Small intestine (tissue), 7 donors: ENCODE measurements around the gene DNMT3A. TPM values are rescaled to one million over a fixed set of nuclear protein-coding genes. Genes with fewer than 3 reads are reported as not detected.

Source experiments
- DNase-seq, 2 donors: peaks; one replicate each; pipeline versions ENCODE4 v3.0.0 to v3.0.0-alpha.2; 2013
- FAIRE-seq: peaks from 2 replicates; lab custom pipeline; 2012; peaks lifted over from hg19 to GRCh38; lab: Jason Lieb, UNC
- H3K27ac ChIP-seq, 3 donors: one replicate each; pipeline ENCODE4 v1.5.1; 2013; ENCODE audit warnings: low read length in 2 of 3, mild to moderate bottlenecking in 2 of 3, control low read depth in 1 of 3, inconsistent platforms in 1 of 3, low read depth in 1 of 3, moderate library complexity in 1 of 3
- H3K27me3 ChIP-seq, 3 donors: one replicate each; pipeline ENCODE4 v1.6.1; 2013; ENCODE audit warnings: low read length in 3 of 3, inconsistent platforms in 1 of 3; ENCODE audit not compliant: control insufficient read depth in 3 of 3, insufficient read depth in 3 of 3
- H3K36me3 ChIP-seq, 3 donors: one replicate each; pipeline ENCODE4 v1.6.1; 2013; ENCODE audit warnings: low read length in 3 of 3, inconsistent platforms in 1 of 3, low read depth in 1 of 3, mild to moderate bottlenecking in 1 of 3, moderate library complexity in 1 of 3; ENCODE audit not compliant: control insufficient read depth in 3 of 3, insufficient read depth in 2 of 3
- H3K4me1 ChIP-seq, 3 donors: one replicate each; pipeline ENCODE4 v1.6.1; 2013; ENCODE audit warnings: low read length in 2 of 3, inconsistent platforms in 1 of 3, low read depth in 1 of 3, mild to moderate bottlenecking in 1 of 3, moderate library complexity in 1 of 3; ENCODE audit not compliant: control insufficient read depth in 3 of 3, insufficient read depth in 2 of 3
- H3K4me3 ChIP-seq, 3 donors: one replicate each; pipeline ENCODE4 v1.5.1; 2013; ENCODE audit warnings: low read length in 3 of 3, control low read depth in 1 of 3, inconsistent platforms in 1 of 3, low read depth in 1 of 3, mild to moderate bottlenecking in 1 of 3, moderate library complexity in 1 of 3
- H3K9me3 ChIP-seq, 2 donors: one replicate each; pipeline ENCODE4 v1.6.1; 2013; ENCODE audit warnings: low read depth in 1 of 2, low read length in 1 of 2; ENCODE audit not compliant: control insufficient read depth in 2 of 2, insufficient read depth in 1 of 2
- WGBS, 3 donors: extraction: QIAGEN DNeasy Blood & Tissue Kit; methylation state at CpG; one replicate each; pipeline ENCODE4 v1.1.7; 2013; 5-methylcytosine and 5-hydroxymethylcytosine counted together
- polyA plus RNA-seq, 4 donors: library from polyadenylated mRNA; stranded (reverse) in 3 of 4; unstranded in 1 of 4; fragments of 200-250 nt in 3 of 4; fragments of 120-200 nt in 1 of 4; gene quantifications; one replicate each; pipeline versions ENCODE4 v1.2.1 to v1.2.3, GENCODE V29; 2013
- donor health status: healthy with polysubstance abuse.
- donor health status: control.
- donor health status: control.
- donor health status: Bipolar disorder and iron deficiency.
- donor health status: healthy.

The DNMT3A gene
- polyA plus RNA-seq, 4 donors, result 3.4 to 51.2 (median 9.7) TPM

DNA sequence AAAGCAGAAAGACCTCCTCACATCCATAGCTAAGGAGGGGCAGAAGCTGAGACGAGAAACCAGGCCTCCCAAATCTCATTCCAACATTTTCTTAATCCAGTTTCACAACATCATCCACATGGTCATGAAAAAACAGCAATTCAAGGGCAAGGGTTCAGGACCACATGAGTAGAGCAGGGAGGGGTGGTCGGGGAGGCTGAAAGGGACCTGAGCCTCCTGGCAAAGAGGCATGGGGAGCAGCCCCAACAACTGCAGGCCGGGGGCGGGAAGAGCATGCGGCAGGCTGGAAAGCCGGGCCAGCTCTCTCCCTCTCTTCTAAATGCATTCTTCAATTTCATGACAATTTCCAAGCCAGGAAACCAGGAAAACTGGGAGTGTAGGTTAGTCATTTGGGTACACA, 76.7 kb downstream of the DNMT3A start:
- peaks cover 0 to 64% (median 0%) of the 10 kb centered on the region in 3 donors for H3K36me3 ChIP-seq
- H3K4me3 ChIP-seq, result no peak overlapping the region
- H3K27me3 ChIP-seq, result no peaks in the 10 kb centered on the region
- WGBS, 3 donors, result 94 to 96% (median 96%) methylated on average over 6 of the region's 6 CpGs
- H3K4me1 ChIP-seq, result no peaks in the 10 kb centered on the region
- DNase-seq, result no peak
- H3K9me3 ChIP-seq, result no peaks in the 10 kb centered on the region
- H3K27ac ChIP-seq, result no peak overlapping the region
- FAIRE-seq, result no peak

DNA sequence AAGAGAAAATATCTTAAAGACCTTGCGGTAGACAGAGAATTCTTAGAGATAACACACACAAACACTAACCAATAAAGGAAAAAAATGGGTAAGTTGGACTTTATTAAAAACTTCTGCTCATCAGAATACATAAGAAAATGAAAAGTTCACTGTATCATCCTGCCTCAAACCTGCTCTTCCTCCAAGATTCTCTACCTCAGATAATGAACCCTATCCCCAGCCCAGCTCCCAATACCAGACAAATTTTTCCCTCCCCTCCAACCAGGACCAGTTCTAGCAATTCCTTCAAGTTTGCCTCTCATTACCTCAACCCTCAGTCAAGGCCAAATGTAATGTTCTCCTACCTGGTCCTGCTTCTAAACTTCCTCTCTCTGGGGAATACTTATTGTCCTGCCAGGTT, 79.4 kb downstream of the DNMT3A start:
- 63 to 92% (median 83%) methylated on average over 1 of the region's 1 CpG for WGBS, 3 donors
- H3K4me1 ChIP-seq, result peaks cover 0 to 2% (median 0%) of the 10 kb centered on the region in 3 donors
- no peak for FAIRE-seq
- H3K27me3 ChIP-seq, result no peaks in the 10 kb centered on the region
- H3K36me3 ChIP-seq, result peaks cover 0 to 62% (median 0%) of the 10 kb centered on the region in 3 donors
- H3K27ac ChIP-seq, result no peak overlapping the region
- H3K4me3 ChIP-seq, result no peak overlapping the region
- H3K9me3 ChIP-seq, result no peaks in the 10 kb centered on the region
- no peak for DNase-seq

DNA sequence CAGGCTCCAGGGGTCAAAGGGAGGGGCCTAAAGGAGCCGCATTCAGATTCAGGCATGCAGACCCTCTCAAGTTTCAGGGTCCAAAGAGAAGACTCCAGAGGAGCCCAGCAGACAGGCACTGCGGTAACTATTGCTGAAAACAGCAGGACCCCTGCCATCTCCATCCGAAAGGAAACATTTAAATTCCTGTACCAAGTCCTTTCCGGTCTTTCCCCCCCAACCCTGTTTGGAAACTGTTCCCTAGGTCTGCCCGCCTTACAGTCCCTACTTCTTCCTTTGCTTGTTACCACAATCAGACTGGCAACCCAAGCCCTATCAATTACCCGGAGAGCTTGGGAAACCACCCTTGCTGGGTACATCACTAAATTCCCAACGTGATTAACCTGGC, 82.0 kb downstream of the DNMT3A start:
- WGBS, 3 donors, result 87 to 91% (median 90%) methylated on average over 7 of the region's 7 CpGs
- Histone ChIP-seq H3K27me3 (no peaks in the 10 kb centered on the region), H3K9me3 (no peaks in the 10 kb centered on the region), H3K27ac (no peak overlapping the region), H3K36me3 (peaks cover 0 to 64% (median 0%) of the 10 kb centered on the region in 3 donors), H3K4me1 (peaks cover 0 to 5% (median 0%) of the 10 kb centered on the region in 3 donors), H3K4me3 (no peak overlapping the region)
- DNase-seq (no peak), FAIRE-seq (no peak)

DNA sequence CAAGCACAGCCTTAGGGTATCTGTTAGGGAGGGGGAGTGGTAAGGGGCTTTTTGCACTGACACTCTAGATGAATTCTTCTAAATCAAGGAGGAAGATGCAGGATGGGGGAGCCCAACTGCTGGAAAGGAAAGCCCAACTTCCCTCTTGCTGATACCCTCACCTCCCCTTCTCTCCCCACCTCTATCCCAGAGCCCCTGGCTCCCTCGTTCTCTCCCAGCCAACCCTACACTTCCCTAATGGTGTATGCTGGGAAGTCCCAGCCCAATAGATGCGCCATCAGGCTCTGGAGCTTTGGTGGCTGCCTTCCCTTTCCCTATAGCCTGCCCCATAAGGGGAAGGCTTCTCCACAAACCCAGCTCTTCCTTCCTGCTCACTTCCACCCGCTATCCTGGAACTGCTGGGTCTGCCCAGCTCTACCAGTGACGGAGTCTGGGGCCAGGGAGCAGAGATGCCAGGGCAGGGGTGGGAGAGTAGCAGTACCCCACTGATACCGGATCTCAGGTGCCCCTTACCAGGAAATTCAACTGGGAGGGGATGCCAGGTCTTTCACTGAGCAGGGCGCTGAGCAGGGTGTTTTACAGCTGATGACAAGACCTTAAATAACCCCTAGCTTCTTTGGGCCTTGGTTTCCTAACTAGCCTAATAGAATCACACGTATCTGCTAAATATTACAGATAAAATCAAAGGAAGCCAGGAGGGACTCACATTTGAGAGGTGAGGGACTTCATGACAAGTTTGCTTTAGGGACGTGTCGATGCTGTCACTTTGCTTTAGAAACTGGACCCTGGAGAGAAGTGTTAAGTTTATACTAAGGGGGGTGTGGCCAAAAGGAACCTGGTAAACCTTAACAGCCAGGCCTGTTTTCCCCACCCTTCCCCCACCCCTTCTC, 82.6 kb downstream of the DNMT3A start:
- Histone ChIP-seq H3K27me3 (no peaks in the 10 kb centered on the region), H3K4me1 (peaks cover 0 to 5% (median 0%) of the 10 kb centered on the region in 3 donors), H3K4me3 (no peak overlapping the region), H3K36me3 (peaks cover 0 to 70% (median 0%) of the 10 kb centered on the region in 3 donors), H3K9me3 (no peaks in the 10 kb centered on the region), H3K27ac (no peak overlapping the region)
- FAIRE-seq (no peak), DNase-seq (no peak)
- WGBS, 3 donors, result 88 to 96% (median 93%) methylated on average over 9 of the region's 9 CpGs

DNA sequence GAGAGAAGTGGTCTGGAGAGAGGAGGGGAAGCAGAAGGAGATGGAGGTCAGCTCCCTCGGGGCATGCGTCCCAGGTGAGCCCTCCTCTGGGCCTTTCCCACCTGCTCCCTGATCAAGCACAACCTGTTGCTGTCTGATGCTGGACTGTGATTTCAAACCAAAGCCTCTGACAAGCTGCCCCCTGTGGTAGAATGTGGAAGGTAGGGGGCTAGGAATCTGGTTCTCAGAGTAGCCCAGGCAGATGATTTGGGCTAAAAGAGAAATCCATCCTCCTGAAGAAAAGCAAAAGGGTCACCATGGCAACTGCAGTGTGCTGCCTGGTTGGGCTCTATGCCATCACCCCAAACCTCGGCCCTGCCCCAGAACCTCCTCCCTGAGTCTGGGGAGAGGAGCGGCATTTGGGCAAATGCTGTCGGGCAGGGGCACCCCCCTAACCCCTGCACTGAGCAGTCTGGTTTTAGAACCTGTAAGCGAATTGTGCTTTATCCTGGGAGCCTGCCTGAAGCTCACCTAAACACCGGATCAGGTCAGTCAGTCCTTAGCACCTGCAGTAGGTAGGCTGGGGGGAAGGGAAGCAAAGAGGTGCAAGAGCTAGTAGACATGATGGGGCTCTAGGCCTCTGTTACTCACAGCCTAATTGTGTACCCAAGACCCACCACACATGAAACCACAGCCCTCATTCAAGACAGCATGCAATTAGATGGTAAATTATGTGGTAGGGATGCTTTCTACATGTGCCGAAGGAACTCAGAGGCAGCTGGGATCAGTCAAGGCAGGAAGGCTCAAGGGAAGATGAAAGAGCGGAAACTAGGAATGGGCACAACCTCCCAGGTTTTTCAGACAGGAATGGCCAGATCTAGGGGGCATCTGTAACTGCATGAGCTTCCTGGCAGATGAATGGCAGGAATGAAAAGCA, 83.5 kb downstream of the DNMT3A start:
- FAIRE-seq, result no peak
- Histone ChIP-seq H3K4me1 (peaks cover 0 to 9% (median 0%) of the 10 kb centered on the region in 3 donors), H3K27me3 (no peaks in the 10 kb centered on the region), H3K9me3 (no peaks in the 10 kb centered on the region), H3K36me3 (peaks cover 0 to 70% (median 0%) of the 10 kb centered on the region in 3 donors), H3K27ac (peak overlapping the region in 1 of 3 donors; percentile 55), H3K4me3 (no peak overlapping the region)
- 83 to 93% (median 87%) methylated on average over 8 to 9 of the region's 9 CpGs for WGBS, 3 donors
- no peak for DNase-seq

DNA sequence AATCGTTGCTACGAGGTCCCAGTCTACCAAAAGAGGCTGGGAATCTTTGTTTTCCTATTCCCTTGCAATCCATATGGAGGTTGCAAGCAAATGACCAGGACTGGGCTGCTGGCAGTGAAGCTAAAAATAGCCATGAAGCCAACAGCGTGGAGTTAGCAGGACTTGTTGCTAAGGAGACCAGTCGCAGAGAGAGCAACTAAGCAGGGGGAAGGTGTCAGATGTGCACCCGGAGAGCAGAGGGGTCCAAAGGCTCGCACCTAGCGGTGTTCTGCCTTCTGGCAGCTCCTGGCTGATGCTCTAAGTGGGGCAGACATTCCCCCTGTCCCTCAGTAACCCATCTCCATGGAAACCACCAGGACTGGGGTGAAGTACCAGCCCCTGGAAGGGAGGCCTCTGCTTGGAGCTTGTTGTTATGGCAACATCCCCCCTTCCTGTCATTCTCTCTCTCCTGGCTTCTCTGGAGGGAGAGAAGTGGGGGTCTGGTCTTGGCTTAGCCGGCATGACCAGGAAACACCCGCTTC, 84.6 kb downstream of the DNMT3A start:
- H3K27ac ChIP-seq, result peak overlapping the region in 1 of 3 donors; percentile 55
- peak in 1 of 2 donors; percentile 40 for DNase-seq

DNA sequence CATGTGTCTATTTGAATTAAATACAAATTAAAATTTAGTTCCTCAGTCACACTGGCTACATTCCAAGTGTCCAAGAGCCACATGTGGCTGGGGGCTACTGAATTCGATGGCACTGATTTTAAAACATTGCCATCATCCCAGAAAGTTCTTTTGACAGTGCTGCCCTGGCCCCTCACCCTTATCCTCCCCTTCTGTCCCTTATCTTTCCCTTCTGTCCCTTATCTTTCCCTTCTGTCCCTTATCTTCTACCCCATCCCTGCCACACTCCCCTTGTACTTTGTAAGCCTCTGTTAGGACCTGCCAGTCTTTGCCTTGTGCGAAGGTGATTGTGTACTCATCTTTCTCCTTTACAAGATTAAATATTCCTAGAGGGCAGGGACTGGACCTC, 85.2 kb downstream of the DNMT3A start:
- WGBS, 3 donors, result 71 to 83% (median 74%) methylated on average over 2 of the region's 2 CpGs
- no peaks in the 10 kb centered on the region for H3K9me3 ChIP-seq
- H3K36me3 ChIP-seq, result peaks cover 0 to 66% (median 0%) of the 10 kb centered on the region in 3 donors
- H3K4me3 ChIP-seq, result no peak overlapping the region
- DNase-seq (no peak), FAIRE-seq (no peak)
- peak overlapping the region in 1 of 3 donors; percentile 55 for H3K27ac ChIP-seq
- no peaks in the 10 kb centered on the region for H3K27me3 ChIP-seq
- H3K4me1 ChIP-seq, result peaks cover 0 to 18% (median 4%) of the 10 kb centered on the region in 3 donors

More for the DNA sequence above, 84.6 kb downstream of the DNMT3A start:
- H3K27me3 ChIP-seq, result no peaks in the 10 kb centered on the region
- 54 to 81% (median 79%) methylated on average over 9 of the region's 9 CpGs for WGBS, 3 donors
- no peaks in the 10 kb centered on the region for H3K9me3 ChIP-seq
- H3K4me1 ChIP-seq, result peaks cover 0 to 15% (median 4%) of the 10 kb centered on the region in 3 donors
- no peak for FAIRE-seq
- H3K4me3 ChIP-seq, result no peak overlapping the region
- peaks cover 0 to 72% (median 0%) of the 10 kb centered on the region in 3 donors for H3K36me3 ChIP-seq
